Effector memory CD4-positive, alpha-beta T cell (primary cell): ENCODE measurements around the gene SFPQ.
"Not testable (repeated sequence)": the region's sequence is repeated elsewhere in the genome, so short reads cannot be mapped to it uniquely, and the experiment has no call there.

ENCODE experiments used
- DNase-seq, 3 donors: peaks; one replicate each; pipeline ENCODE4 v3.0.0-alpha.2; 2020
- H3K27ac ChIP-seq: 2 replicates; pipeline ENCODE4 v1.7.0; 2013; ENCODE audit warnings: mild to moderate bottlenecking, low read length, moderate library complexity; ENCODE audit not compliant: insufficient read depth, poor library complexity, severe bottlenecking
- H3K27me3 ChIP-seq: replicated peaks from 2 replicates; pipeline ENCODE4 v1.7.0; 2013; ENCODE audit warnings: mild to moderate bottlenecking, low read length; ENCODE audit not compliant: insufficient read depth, control insufficient read depth, poor library complexity, severe bottlenecking
- H3K36me3 ChIP-seq: 2 replicates; pipeline ENCODE4 v1.7.0; 2013; ENCODE audit warnings: mild to moderate bottlenecking, low read length, moderate library complexity; ENCODE audit not compliant: control insufficient read depth, insufficient read depth
- H3K4me1 ChIP-seq: 2 replicates; pipeline ENCODE4 v1.7.0; 2013; ENCODE audit warnings: low read length, mild to moderate bottlenecking; ENCODE audit not compliant: control insufficient read depth, insufficient read depth, poor library complexity, severe bottlenecking
- H3K4me3 ChIP-seq: 2 replicates; pipeline ENCODE4 v1.7.0; 2013; ENCODE audit warnings: low read length, low read depth, mild to moderate bottlenecking; ENCODE audit not compliant: insufficient read depth, poor library complexity, severe bottlenecking
- H3K9me3 ChIP-seq: 2 replicates; pipeline ENCODE4 v1.7.0; 2013; ENCODE audit warnings: mild to moderate bottlenecking, low read length, moderate library complexity; ENCODE audit not compliant: control insufficient read depth
- total RNA-seq, 3 donors: gene quantifications; one replicate each; lab custom pipeline; 2026; lab: John Stamatoyannopoulos, UW

SFPQ gene
- 975 to 1,349 (median 1,225) reads per million in 3 donors for total RNA-seq

GRCh38 chr1:35192853-35193664, at the start of gene SFPQ:
SFPQ (minus strand) TSS chr1:35193145; CDS start chr1:35193049, 96 bp downstream.
- Histone ChIP-seq H3K27ac (peak within 1 kb of the TSS; percentile 97), H3K36me3 (peaks cover 36% of the 10 kb centered on the region), H3K4me1 (peaks cover 24% of the 10 kb centered on the region), H3K9me3 (no peaks in the 10 kb centered on the region), H3K27me3 (no peaks in the 10 kb centered on the region), H3K4me3 (peak within 1 kb of the TSS; percentile 94)
- DNase-seq, result peak; percentile 95 to 98 (median 97)

GRCh38 chr1:35236772-35237171, 43.8 kb upstream of the SFPQ start:
- not testable (repeated sequence) for H3K36me3 ChIP-seq, DNase-seq, H3K4me1 ChIP-seq, H3K4me3 ChIP-seq, H3K9me3 ChIP-seq, H3K27me3 ChIP-seq, H3K27ac ChIP-seq

- H3K4me1 ChIP-seq, result no peaks in the 10 kb centered on the region
- no peak overlapping the region for H3K27ac ChIP-seq
- H3K36me3 ChIP-seq, result no peaks in the 10 kb centered on the region
- no peaks in the 10 kb centered on the region for H3K27me3 ChIP-seq
- H3K4me3 ChIP-seq, result no peak overlapping the region
- no peak for DNase-seq
- no peaks in the 10 kb centered on the region for H3K9me3 ChIP-seq
Observed at GRCh38 chr1:35231287-35231686, 38.3 kb upstream of the SFPQ start.

GRCh38 chr1:35229587-35230360, 36.8 kb upstream of the SFPQ start:
- no peaks in the 10 kb centered on the region for H3K27me3 ChIP-seq
- no peak overlapping the region for H3K27ac ChIP-seq
- no peaks in the 10 kb centered on the region for H3K9me3 ChIP-seq
- no peaks in the 10 kb centered on the region for H3K36me3 ChIP-seq
- DNase-seq, result no peak
- no peak overlapping the region for H3K4me3 ChIP-seq
- H3K4me1 ChIP-seq, result no peaks in the 10 kb centered on the region

- H3K4me3 ChIP-seq, result no peak overlapping the region
- no peaks in the 10 kb centered on the region for H3K27me3 ChIP-seq
- H3K4me1 ChIP-seq, result no peaks in the 10 kb centered on the region
- H3K27ac ChIP-seq, result no peak overlapping the region
- H3K9me3 ChIP-seq, result no peaks in the 10 kb centered on the region
- H3K36me3 ChIP-seq, result no peaks in the 10 kb centered on the region
- DNase-seq, result no peak
Observed at GRCh38 chr1:35226546-35226945, 33.6 kb upstream of the SFPQ start.

GRCh38 chr1:35223084-35223630, 30.2 kb upstream of the SFPQ start:
- Histone ChIP-seq H3K4me3 (no peak overlapping the region), H3K27ac (no peak overlapping the region), H3K27me3 (no peaks in the 10 kb centered on the region), H3K36me3 (no peaks in the 10 kb centered on the region), H3K4me1 (no peaks in the 10 kb centered on the region), H3K9me3 (no peaks in the 10 kb centered on the region)
- DNase-seq, result no peak

- H3K9me3 ChIP-seq, result no peaks in the 10 kb centered on the region
- H3K36me3 ChIP-seq, result no peaks in the 10 kb centered on the region
- no peaks in the 10 kb centered on the region for H3K4me1 ChIP-seq
- H3K27ac ChIP-seq, result no peak overlapping the region
- H3K27me3 ChIP-seq, result no peaks in the 10 kb centered on the region
- no peak for DNase-seq
- no peak overlapping the region for H3K4me3 ChIP-seq
Observed at GRCh38 chr1:35222322-35223083, 29.6 kb upstream of the SFPQ start.

GRCh38 chr1:35220976-35221375, 28.0 kb upstream of the SFPQ start:
- no peaks in the 10 kb centered on the region for H3K36me3 ChIP-seq
- H3K9me3 ChIP-seq, result no peaks in the 10 kb centered on the region
- H3K4me1 ChIP-seq, result no peaks in the 10 kb centered on the region
- H3K4me3 ChIP-seq, result no peak overlapping the region
- H3K27ac ChIP-seq, result no peak overlapping the region
- DNase-seq, result no peak
- H3K27me3 ChIP-seq, result no peaks in the 10 kb centered on the region

GRCh38 chr1:35215346-35215745, 22.4 kb upstream of the SFPQ start:
- Histone ChIP-seq H3K27me3 (no peaks in the 10 kb centered on the region), H3K36me3 (no peaks in the 10 kb centered on the region), H3K4me3 (no peak overlapping the region), H3K9me3 (no peaks in the 10 kb centered on the region), H3K4me1 (no peaks in the 10 kb centered on the region), H3K27ac (no peak overlapping the region)
- DNase-seq, result no peak
